H4 (cell line): ENCODE measurements around the gene TRAPPC2. TPM values are rescaled to one million over a fixed set of nuclear protein-coding genes. Genes with fewer than 3 reads are reported as not detected.

Source experiments
- DNase-seq: peaks from one replicate; pipeline ENCODE4 v3.0.0-alpha.2; 2015; ENCODE audit warnings: low spot score
- total RNA-seq: library from RNA; depleted of rRNA; stranded (reverse); fragments of >200 nt; shearing (Covaris generic); gene quantifications from 2 replicates; pipeline ENCODE4 v1.2.3, GENCODE V29; 2014; rRNA removed

TRAPPC2 gene
- total RNA-seq, 1 experiment from 2014 or later, result 13.0 TPM

- DNase-seq, result peak; percentile 93
Measured at GRCh38 chrX:13669246-13669737, 65.1 kb downstream of the TRAPPC2 start.

GRCh38 chrX:13667919-13668318 lies 66.5 kb downstream of the TRAPPC2 start:
- DNase-seq, result no peak

GRCh38 chrX:13666836-13667235 lies 67.6 kb downstream of the TRAPPC2 start:
- no peak for DNase-seq

DNA sequence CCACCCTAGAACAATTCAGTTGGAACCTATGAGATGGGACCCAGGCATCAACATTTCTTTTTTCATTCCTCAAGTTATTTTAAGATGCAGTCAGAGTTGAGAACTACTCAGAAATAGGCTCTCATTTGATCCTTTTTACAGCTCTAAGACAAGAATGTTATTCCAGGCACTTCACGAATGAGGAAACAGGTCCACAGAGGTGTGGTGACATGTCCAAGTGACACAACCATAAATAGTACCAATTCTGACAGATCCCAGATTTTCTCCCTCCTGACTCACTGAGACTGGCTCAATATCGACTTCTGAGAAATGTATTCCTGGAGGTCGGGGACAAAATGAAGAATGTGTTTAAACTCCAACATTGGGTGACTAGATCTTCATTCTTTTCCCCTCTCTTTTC lies 70.4 kb downstream of the TRAPPC2 start:
- DNase-seq, result no peak

DNA sequence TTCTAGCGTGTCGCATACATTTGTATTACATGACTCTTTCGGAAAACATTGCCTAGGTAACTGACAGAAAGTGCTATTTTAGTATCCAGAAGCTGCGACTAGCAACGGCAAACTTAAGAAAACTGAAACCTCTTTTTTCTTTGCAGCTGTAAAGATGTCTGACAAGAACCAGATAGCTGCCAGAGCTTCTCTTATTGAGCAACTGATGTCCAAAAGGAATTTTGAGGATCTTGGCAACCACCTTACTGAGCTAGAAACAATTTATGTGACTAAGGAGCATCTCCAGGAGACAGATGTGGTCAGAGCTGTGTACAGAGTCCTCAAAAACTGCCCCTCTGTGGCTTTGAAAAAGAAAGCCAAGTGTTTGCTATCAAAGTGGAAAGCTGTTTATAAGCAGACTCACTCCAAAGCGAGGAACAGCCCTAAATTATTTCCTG lies 72.0 kb downstream of the TRAPPC2 start:
- no peak for DNase-seq

Other genes with a start within 250 kb of the TRAPPC2 start
- not detected in 2 replicates for gene EGFL6, start 165.0 kb downstream of the TRAPPC2 start, total RNA-seq
- gene TCEANC, start 81.5 kb downstream of the TRAPPC2 start, total RNA-seq, result 3.5 and 4.4 TPM in 2 replicates
- gene RAB9A, start 45.5 kb downstream of the TRAPPC2 start, total RNA-seq, result 131 and 159 TPM in 2 replicates
- 10.2 and 14.7 TPM in 2 replicates for gene OFD1, start 128 bp upstream of the TRAPPC2 start, total RNA-seq
- gene GPM6B, start 82.5 kb upstream of the TRAPPC2 start, total RNA-seq, result 0.04 and 0.18 TPM in 2 replicates